Cardiac septum (tissue), 1 donor: ENCODE measurements around the gene NKIRAS1. TPM values are rescaled to one million over a fixed set of nuclear protein-coding genes. Genes with fewer than 3 reads are reported as not detected.

ENCODE experiments used
- DNase-seq: peaks from one replicate; pipeline ENCODE4 v3.0.0-alpha.2; 2020; ENCODE audit warnings: low spot score
- intact Hi-C: fragments of 100-400 bp; cut with DNase I; formaldehyde crosslinking; loops from one replicate; pipeline ENCODE4 v1.14.0; 2022
- long read RNA-seq: library from polyadenylated mRNA; unstranded; transcript quantifications from one replicate; pipeline ENCODE4 v2.0.0, GENCODE V29; 2021
- total RNA-seq: library from RNA; stranded (reverse); fragmentation: NEBNext Ultra II Directional; extraction: Animal tissue kit (Norgen Biotek cat#: 25700); gene quantifications from one replicate; pipeline ENCODE4 v1.2.1, GENCODE V29; 2021
- donor health status: DM: no; HTN: no; CAD: no.

Gene NKIRAS1
- 17.2 TPM for total RNA-seq
- long read RNA-seq, transcript NKIRAS1-206 (5 exons, 2,014 nt) = major isoform, 18 of 32 reads
- long read RNA-seq, partial matches to known transcripts = 1 of 32 reads
- long read RNA-seq, other reads (novel, unspliced or antisense) = 12 of 32 reads

GRCh38 chr3:23916886-23917678 lies at the start of gene NKIRAS1, which contains the start of gene RPL15:
NKIRAS1 (minus strand) TSS chr3:23916990; CDS start chr3:23910904, 6,086 bp downstream.
RPL15 (plus strand) TSS chr3:23917132; CDS start chr3:23917860, 728 bp downstream.
- peak; percentile 99 for DNase-seq
- intact Hi-C loops = loop anchor here (1.0 to 5.0 kb wide), 2 partner anchors 28 to 110 kb away; partner anchors contain the start of genes NR1D2 and UBE2E1

GRCh38 chr3:23966328-23966727 lies 49.5 kb upstream of the NKIRAS1 start:
- no peak for DNase-seq
- intact Hi-C loops = no loop called here

- intact Hi-C loops = no loop called here
- no peak for DNase-seq
Measured at GRCh38 chr3:23964537-23965235, 47.9 kb upstream of the NKIRAS1 start.

DNA sequence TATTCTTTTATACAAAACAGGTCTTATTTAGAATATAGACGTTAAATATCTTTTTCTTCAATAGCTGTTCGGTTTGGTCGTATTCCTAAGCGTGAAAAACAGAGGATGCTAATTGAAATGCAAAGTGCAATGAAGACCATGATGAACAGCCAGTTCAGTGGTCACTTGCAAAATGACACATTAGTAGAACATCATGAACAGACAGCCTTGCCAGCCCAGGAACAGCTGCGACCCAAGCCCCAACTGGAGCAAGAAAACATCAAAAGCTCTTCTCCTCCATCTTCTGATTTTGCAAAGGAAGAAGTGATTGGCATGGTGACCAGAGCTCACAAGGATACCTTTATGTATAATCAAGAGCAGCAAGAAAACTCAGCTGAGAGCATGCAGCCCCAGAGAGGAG lies 45.1 kb upstream of the NKIRAS1 start:
- intact Hi-C loops = no loop called here

GRCh38 chr3:23961066-23961465 lies 44.3 kb upstream of the NKIRAS1 start:
- intact Hi-C loops = no loop called here
- no peak for DNase-seq

More for the DNA sequence above, 45.1 kb upstream of the NKIRAS1 start:
- DNase-seq = no peak

DNA sequence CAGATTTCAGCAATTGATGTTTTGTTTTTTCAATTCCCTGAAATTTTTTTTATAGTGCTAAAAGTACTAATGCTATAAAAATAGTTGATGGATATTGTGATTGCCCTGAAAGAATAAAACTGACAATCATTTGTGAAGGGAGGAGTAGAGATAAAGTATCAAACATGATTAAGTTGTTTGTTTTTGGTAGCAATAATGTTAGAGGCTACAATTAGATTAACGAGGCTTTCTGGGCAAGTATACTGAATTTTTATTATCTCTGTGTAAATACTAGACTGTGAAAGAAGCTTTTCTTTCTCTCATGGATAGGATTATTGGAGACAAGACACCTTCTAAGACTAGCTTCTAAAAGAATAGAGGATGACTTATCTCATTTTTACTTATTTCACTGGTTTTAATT lies 43.9 kb upstream of the NKIRAS1 start:
- no peak for DNase-seq
- intact Hi-C loops = no loop called here

- intact Hi-C loops = no loop called here
- no peak for DNase-seq
Measured at GRCh38 chr3:23959135-23959900, 42.5 kb upstream of the NKIRAS1 start.

DNA sequence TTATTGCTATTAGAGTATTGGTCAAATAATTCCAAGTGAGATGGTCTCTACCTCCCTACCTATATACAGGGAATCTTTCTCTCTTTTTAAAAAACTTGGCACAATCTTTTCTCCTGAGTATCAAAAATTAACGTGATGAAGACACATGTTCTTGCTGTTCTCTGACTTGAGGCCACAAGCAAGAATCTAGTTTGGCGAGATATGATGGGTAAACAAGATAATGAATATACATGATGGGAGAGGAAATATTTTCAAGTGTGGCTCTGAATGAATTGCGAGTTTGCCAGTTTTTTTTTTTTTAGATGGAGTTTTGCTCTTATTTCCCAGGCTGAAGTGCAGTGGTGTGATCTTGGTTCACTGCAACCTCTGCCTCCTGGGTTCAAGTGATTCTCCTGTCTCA lies 39.9 kb upstream of the NKIRAS1 start:
- intact Hi-C loops = no loop called here
- DNase-seq = no peak

GRCh38 chr3:23954144-23954543 lies 37.4 kb upstream of the NKIRAS1 start:
- intact Hi-C loops = no loop called here

DNA sequence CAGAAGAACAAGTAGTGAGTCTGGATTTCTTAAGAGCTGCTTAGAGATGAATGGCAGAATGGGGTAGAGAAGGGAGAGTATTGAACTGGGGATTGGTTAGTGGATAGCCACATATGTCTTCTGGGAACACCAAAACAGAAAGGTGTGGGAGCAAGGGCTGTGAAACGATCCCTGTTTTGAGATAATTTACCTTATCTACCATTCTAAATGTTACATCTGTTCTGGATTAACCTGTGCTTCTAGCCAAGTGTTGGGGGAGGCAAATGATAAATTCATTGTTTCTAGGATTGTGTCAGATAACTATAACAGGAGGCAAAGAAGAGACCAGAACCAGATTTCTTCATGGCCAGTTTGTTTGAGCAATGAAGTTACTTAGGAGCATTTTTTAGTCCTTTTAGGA lies 36.7 kb upstream of the NKIRAS1 start:
- intact Hi-C loops = no loop called here
- DNase-seq = no peak

More at GRCh38 chr3:23954144-23954543, 37.4 kb upstream of the NKIRAS1 start:
- DNase-seq = no peak

- intact Hi-C loops = no loop called here
- DNase-seq = no peak
Measured at GRCh38 chr3:23952646-23953045, 35.9 kb upstream of the NKIRAS1 start.

- intact Hi-C loops = no loop called here
- DNase-seq = no peak
Measured at GRCh38 chr3:23950293-23950692, 33.5 kb upstream of the NKIRAS1 start.

DNA sequence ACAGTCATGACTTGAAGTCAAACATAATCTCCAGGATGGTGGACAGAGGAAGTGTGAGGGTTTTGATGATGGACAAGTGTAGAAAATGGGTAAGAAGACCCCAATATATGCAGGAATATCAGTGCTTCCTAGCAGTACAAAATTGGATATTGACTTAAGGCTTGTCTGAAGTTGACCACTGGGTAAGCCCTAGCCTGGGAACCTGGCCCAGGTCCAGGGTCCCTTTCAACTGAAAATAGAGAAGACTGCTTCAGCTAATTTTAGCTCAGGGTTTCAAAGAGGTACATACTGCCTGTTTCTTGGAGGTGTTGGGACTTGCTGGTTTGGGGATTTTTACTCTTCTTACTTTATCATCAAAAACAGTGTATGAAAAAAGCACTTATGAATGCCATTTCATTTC lies 33.0 kb upstream of the NKIRAS1 start:
- intact Hi-C loops = loop anchor here (5.0 kb wide), 1 partner anchor 43 kb away; no protein-coding TSS in a partner anchor
- DNase-seq = no peak

- DNase-seq = no peak
- intact Hi-C loops = loop anchor here (5.0 kb wide), 1 partner anchor 44 kb away; no protein-coding TSS in a partner anchor
Measured at GRCh38 chr3:23948761-23949160, 32.0 kb upstream of the NKIRAS1 start.

DNA sequence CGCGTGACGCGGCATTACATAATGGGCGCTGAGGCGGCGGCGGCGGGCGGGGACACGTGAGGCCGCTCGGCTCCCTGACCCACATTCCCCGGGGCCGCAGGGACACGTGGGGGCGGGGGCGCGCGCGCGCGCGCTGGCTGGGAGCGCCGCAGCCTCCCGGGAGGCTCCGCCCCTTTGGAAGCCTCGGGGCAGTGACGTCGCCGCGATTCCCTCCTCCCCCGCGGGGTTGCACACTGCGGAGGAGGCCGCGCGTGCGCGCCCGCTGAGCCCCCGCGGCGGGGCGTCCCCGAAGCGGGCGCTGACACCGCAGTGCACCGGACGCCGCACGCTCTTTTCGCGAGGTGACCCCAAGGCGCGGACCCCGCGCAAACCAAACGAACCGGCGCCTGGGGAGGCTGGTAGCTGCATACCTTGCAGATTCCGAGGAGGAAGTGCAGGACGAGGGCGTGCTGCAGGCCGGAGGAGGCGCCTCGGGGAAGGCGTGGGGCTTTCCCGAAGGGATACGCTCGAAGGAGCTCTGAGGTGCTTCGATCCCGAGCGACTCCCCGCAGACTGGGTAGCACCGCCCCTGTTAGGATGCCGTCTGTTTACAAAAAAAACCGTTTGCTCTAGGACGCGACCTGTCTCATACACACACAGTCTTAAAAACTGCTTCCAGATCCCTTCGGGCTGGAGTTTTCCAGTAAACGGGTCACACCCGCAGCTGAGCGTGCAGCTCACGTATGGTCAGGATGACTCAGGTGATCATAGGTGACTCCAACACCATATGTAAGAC lies 29.3 kb upstream of the NKIRAS1 start:
- intact Hi-C loops = loop anchor here (1.0 to 5.0 kb wide), 2 partner anchors 29 to 46 kb away; partner anchors contain the start of gene RPL15
- peak; percentile 99 for DNase-seq

- intact Hi-C loops = loop anchor here (1.0 to 5.0 kb wide), 2 partner anchors 28 to 47 kb away; partner anchors contain the start of gene RPL15
- no peak for DNase-seq
Measured at GRCh38 chr3:23945663-23945912, 28.8 kb upstream of the NKIRAS1 start.

GRCh38 chr3:23944861-23945662 lies 28.3 kb upstream of the NKIRAS1 start, which contains the start of gene NR1D2:
NR1D2 (plus strand) TSS chr3:23945286; CDS start chr3:23945579, 293 bp downstream.
- intact Hi-C loops = loop anchor here (1.0 to 5.0 kb wide), 2 partner anchors 28 to 47 kb away; partner anchors contain the start of gene RPL15

More at GRCh38 chr3:23944861-23945662, 28.3 kb upstream of the NKIRAS1 start, which contains the start of gene NR1D2:
- DNase-seq = peak; percentile 94
